Gastrocnemius medialis (tissue), 4 donors: ENCODE measurements around the gene ATXN10.

Experiments used
- POLR2A ChIP-seq, 2 donors: fragments of 450-650 bp; IDR thresholded peaks; one replicate each; pipeline ENCODE4 v1.6.1; 2017; ENCODE audit warnings: antibody characterized with exemption in 2 of 2, mild to moderate bottlenecking in 2 of 2, moderate library complexity in 2 of 2
- TF ChIP-seq, protein P1 (sequence below), 5 experiments: fragments of 450-650 bp in 3 of 5; fragments of 200-600 bp in 2 of 5; sonication (generic) in 2 of 5; IDR thresholded peaks in 4 of 5; conservative IDR thresholded peaks in 1 of 5; 1 replicate in 4 of 5; 2 replicates in 1 of 5; pipeline ENCODE4 v1.5.1; 2016 to 2019; ENCODE audit warnings: antibody characterized with exemption in 5 of 5, mild to moderate bottlenecking in 3 of 5, moderate library complexity in 3 of 5

DNA sequence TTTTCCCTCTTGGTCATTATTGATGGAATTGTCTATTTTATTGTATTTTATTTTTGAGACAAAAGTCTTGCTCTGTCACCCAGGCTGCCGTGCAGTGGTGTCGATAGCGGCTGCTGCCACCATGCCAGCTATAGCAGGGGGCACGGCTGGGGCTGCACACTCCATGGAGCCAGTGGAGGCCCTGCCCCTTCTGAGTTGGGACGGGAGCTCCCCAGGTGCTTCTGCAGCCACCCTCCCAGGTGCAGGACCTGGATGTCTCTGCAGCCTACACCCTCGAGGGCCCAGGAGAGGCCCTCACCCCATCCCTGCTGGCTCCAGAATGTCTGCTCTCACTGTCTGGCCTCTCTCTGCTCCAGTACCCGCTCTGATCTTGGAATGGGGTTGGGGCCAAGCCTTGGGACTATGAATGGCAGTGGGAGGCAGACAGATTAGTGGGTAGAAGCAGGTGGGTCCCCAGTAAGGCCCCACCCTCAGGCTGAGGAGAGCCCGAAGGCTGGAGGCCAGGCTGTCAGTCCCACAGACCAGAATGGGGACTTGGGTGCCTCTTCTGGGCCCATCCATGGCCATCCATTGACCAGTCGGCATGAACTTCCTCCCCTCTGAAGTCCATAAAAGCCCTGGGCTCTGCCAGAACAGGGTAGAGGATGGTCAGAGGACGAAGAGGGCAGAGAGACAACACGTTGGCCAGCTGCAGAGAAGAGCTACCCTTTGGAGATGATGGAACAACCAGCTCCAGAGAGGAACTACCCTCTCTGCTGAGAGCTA is 49.6 kb upstream of the ATXN10 start:
- TF ChIP-seq, protein P1, sequence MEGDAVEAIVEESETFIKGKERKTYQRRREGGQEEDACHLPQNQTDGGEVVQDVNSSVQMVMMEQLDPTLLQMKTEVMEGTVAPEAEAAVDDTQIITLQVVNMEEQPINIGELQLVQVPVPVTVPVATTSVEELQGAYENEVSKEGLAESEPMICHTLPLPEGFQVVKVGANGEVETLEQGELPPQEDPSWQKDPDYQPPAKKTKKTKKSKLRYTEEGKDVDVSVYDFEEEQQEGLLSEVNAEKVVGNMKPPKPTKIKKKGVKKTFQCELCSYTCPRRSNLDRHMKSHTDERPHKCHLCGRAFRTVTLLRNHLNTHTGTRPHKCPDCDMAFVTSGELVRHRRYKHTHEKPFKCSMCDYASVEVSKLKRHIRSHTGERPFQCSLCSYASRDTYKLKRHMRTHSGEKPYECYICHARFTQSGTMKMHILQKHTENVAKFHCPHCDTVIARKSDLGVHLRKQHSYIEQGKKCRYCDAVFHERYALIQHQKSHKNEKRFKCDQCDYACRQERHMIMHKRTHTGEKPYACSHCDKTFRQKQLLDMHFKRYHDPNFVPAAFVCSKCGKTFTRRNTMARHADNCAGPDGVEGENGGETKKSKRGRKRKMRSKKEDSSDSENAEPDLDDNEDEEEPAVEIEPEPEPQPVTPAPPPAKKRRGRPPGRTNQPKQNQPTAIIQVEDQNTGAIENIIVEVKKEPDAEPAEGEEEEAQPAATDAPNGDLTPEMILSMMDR (IDR thresholded peaks at IDR 0.05 in 4 of 5, conservative IDR thresholded peaks at IDR 0.05 in 1 of 5) = no peak
- no peak for TF ChIP-seq POLR2A (IDR thresholded peaks at IDR 0.05)
